ENCODE data around the gene AURKB.
"Not testable (repeated sequence)": the region's sequence is repeated elsewhere in the genome, so short reads cannot be mapped to it uniquely, and the experiment has no call there.

The AURKB gene

GRCh38 chr17:8187517-8188262 lies 22.7 kb downstream of the AURKB start:
- peak; percentile 94 for DNase-seq

- peak; percentile 97 for DNase-seq
Observed at GRCh38 chr17:8186787-8187516, 23.4 kb downstream of the AURKB start.

GRCh38 chr17:8186446-8186786 lies 24.0 kb downstream of the AURKB start:
- DNase-seq = no peak

- peak; percentile 91 for DNase-seq
Observed at GRCh38 chr17:8185582-8186445, 24.6 kb downstream of the AURKB start.

- no peak for DNase-seq
Observed at GRCh38 chr17:8176998-8177731, 33.2 kb downstream of the AURKB start.

GRCh38 chr17:8176197-8176940 lies 34.0 kb downstream of the AURKB start, which contains the start of gene TMEM107:
Gene TMEM107 (minus strand): TSS chr17:8176380. CDS start chr17:8176286, 94 bp downstream.
- DNase-seq = peak; percentile 87

GRCh38 chr17:8175795-8176196 lies 34.6 kb downstream of the AURKB start:
- DNase-seq = no peak

- DNase-seq = no peak
Observed at GRCh38 chr17:8173871-8174322, 36.5 kb downstream of the AURKB start.

GRCh38 chr17:8173056-8173870 lies 37.1 kb downstream of the AURKB start:
- DNase-seq = peak; percentile 85

GRCh38 chr17:8170186-8170585 lies 40.2 kb downstream of the AURKB start:
- DNase-seq = not testable (repeated sequence)

GRCh38 chr17:8167526-8167925 lies 42.8 kb downstream of the AURKB start:
- no peak for DNase-seq

- DNase-seq = no peak
Observed at GRCh38 chr17:8166731-8167130, 43.6 kb downstream of the AURKB start.

- no peak for DNase-seq
Observed at GRCh38 chr17:8164815-8165131, 45.6 kb downstream of the AURKB start.

GRCh38 chr17:8163978-8164814 lies 46.2 kb downstream of the AURKB start:
- peak; percentile 82 for DNase-seq

- DNase-seq = no peak
Observed at GRCh38 chr17:8162997-8163977, 47.1 kb downstream of the AURKB start.

GRCh38 chr17:8162233-8162996 lies 48.0 kb downstream of the AURKB start, which contains the start of gene VAMP2:
Gene VAMP2 (minus strand): TSS chr17:8162948. CDS start chr17:8162879, 69 bp downstream.
- peak; percentile 79 for DNase-seq

- DNase-seq = no peak
Observed at GRCh38 chr17:8161289-8162232, 48.8 kb downstream of the AURKB start.
